OCI-LY1 (cell line): Measurements from ENCODE around the gene IDUA.

Experiments used
- CTCF ChIP-seq: fragments of 200-600 bp; sonication (generic), shearing (Covaris generic); IDR thresholded peaks from 2 replicates; pipeline ENCODE4 v1.5.1; 2017; ENCODE audit warnings: mild to moderate bottlenecking, antibody characterized with exemption, low read length, moderate library complexity, mixed read lengths
- EZH2 ChIP-seq: fragments of 200-600 bp; sonication (generic), shearing (Covaris generic); IDR thresholded peaks from 2 replicates; pipeline ENCODE4 v1.8.0; 2017; ENCODE audit warnings: borderline replicate concordance, mixed run types, mild to moderate bottlenecking, antibody characterized with exemption, low read length, moderate library complexity, mixed read lengths

DNA sequence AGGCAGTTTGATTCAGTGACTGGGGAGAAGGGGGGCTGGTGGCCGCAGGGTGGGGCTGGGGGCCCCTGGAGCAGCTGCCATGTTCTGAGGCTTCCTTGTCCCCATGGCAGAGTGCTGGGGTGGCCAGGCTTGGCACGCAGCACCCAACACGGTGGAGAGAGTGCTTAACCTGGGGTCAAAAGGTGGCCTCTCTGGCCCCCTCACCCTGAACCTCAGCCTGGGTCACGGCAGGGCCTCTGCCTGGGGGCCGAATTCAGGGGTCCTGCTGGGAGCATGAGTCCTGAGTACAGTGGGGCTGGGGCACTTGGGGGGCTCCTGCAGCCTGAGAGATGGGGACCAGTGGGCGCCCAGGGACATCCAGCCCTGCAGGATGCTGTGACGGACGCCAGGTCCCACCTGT is 44.5 kb downstream of the IDUA start:
- no peak for TF ChIP-seq CTCF
- no peak for TF ChIP-seq EZH2
